ENCODE data around the gene HELQ. TPM values are rescaled to one million over a fixed set of nuclear protein-coding genes. Genes with fewer than 3 reads are reported as not detected.

Gene HELQ
- total and polyA plus RNA-seq, 2 of the 4 experiments (the other 2 are of a cell fraction), result 8.8 to 9.1 TPM

DNA sequence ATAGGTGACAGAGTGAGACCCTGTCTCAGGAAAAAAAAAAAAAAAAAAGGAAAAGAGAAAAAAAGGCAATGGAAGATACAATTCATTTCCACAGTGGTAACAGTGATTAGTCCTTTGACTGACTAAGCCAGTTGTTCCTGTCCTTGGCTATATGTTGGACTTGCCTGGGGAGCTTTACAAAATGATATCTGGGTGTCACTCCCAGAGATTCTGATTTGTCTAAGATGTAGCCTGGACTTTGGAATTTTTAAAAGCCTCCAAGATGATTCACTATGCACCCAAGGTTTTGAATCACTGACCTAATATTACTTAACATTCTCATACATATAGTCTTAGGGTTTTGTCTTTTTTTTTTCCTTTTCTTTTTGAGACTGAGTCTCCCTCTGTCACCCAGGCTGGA is 16.9 kb downstream of the HELQ start:
- POLR2A ChIA-PET (ENCODE audit: unreplicated experiment), result interaction anchor here (0.7 kb wide), 1 partner anchor 19 kb away, joined by 4 read pairs; no protein-coding TSS in a partner anchor
- Histone ChIP-seq H4K5ac (ENCODE audit: low read depth, low read length) (no peak overlapping the region), H2BK20ac (ENCODE audit: low read depth, low read length) (no peak overlapping the region)

More for the DNA sequence above, 16.9 kb downstream of the HELQ start:
- BruUV-seq (replicated peaks), result no TSS peak
- no peak overlapping the region for H3K56ac ChIP-seq (ENCODE audit: extremely low read depth, insufficient read depth, low read length)
- TF ChIP-seq BHLHE40 (IDR thresholded peaks at IDR 0.05; ENCODE audit: low read depth, low read length) (no peak), POLR2A (IDR thresholded peaks at IDR 0.05; ENCODE audit: low read depth, low read length) (no peak), RCOR1 (IDR thresholded peaks at IDR 0.05; ENCODE audit: insufficient replicate concordance, low read length) (no peak), CHD1 (IDR thresholded peaks at IDR 0.05; ENCODE audit: low read depth, low read length) (no peak), MAFK (IDR thresholded peaks at IDR 0.05; ENCODE audit: low read depth, low read length) (no peak), FOS (IDR thresholded peaks at IDR 0.05; ENCODE audit: low read depth, low read length) (no peak), RAD21 (IDR thresholded peaks at IDR 0.05; ENCODE audit: low read length) (no peak), CEBPB (IDR thresholded peaks at IDR 0.05; ENCODE audit: low read depth, low read length) (no peak), RFX5 (IDR thresholded peaks at IDR 0.05; ENCODE audit: low read depth, low read length) (no peak), MXI1 (IDR thresholded peaks at IDR 0.05; ENCODE audit: borderline replicate concordance, low read depth, low read length) (no peak), MAZ (IDR thresholded peaks at IDR 0.05; ENCODE audit: borderline replicate concordance, low read depth, low read length) (no peak)
- TF ChIP-seq, protein P1, sequence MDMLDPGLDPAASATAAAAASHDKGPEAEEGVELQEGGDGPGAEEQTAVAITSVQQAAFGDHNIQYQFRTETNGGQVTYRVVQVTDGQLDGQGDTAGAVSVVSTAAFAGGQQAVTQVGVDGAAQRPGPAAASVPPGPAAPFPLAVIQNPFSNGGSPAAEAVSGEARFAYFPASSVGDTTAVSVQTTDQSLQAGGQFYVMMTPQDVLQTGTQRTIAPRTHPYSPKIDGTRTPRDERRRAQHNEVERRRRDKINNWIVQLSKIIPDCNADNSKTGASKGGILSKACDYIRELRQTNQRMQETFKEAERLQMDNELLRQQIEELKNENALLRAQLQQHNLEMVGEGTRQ (IDR thresholded peaks at IDR 0.05; ENCODE audit: low read depth, low read length), result no peak
- TF ChIP-seq, protein P2, sequence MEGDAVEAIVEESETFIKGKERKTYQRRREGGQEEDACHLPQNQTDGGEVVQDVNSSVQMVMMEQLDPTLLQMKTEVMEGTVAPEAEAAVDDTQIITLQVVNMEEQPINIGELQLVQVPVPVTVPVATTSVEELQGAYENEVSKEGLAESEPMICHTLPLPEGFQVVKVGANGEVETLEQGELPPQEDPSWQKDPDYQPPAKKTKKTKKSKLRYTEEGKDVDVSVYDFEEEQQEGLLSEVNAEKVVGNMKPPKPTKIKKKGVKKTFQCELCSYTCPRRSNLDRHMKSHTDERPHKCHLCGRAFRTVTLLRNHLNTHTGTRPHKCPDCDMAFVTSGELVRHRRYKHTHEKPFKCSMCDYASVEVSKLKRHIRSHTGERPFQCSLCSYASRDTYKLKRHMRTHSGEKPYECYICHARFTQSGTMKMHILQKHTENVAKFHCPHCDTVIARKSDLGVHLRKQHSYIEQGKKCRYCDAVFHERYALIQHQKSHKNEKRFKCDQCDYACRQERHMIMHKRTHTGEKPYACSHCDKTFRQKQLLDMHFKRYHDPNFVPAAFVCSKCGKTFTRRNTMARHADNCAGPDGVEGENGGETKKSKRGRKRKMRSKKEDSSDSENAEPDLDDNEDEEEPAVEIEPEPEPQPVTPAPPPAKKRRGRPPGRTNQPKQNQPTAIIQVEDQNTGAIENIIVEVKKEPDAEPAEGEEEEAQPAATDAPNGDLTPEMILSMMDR (conservative IDR thresholded peaks at IDR 0.05; ENCODE audit: low read depth, low read length), result no peak
- H3K27me3 ChIP-seq (ENCODE audit: control insufficient read depth, insufficient read depth, low read length), result no peaks in the 10 kb centered on the region
- no peaks in the 10 kb centered on the region for H3K9me3 ChIP-seq (ENCODE audit: control insufficient read depth, insufficient read depth, low read length)
- H2BK120ac ChIP-seq (ENCODE audit: low read depth, low read length), result no peak overlapping the region
- no peaks in the 10 kb centered on the region for H3K9me1 ChIP-seq (ENCODE audit: insufficient read depth, low read length)
- no peaks in the 10 kb centered on the region for H4K20me1 ChIP-seq (ENCODE audit: insufficient read depth, low read length)
- H3K27ac ChIP-seq (ENCODE audit: insufficient read depth, low read length), result no peak overlapping the region
- no peak overlapping the region for H2AK9ac ChIP-seq (replicated peaks; ENCODE audit: low read depth, low read length, poor library complexity)
- no peak overlapping the region for H3K9ac ChIP-seq (ENCODE audit: low read depth, low read length)
- peaks cover 10% of the 10 kb centered on the region for H3K36me3 ChIP-seq (ENCODE audit: control insufficient read depth, insufficient read depth, low read length)
- CTCF ChIA-PET, result interaction anchor here (0.6 kb wide), 1 partner anchor 1245 kb away, joined by 3 read pairs; no protein-coding TSS in a partner anchor
- no peak overlapping the region for H3K18ac ChIP-seq (ENCODE audit: low read depth, low read length)
- H3K4me1 ChIP-seq (ENCODE audit: control insufficient read depth, insufficient read depth, low read length), result no peaks in the 10 kb centered on the region
- H2BK15ac ChIP-seq (ENCODE audit: low read depth, low read length), result no peak overlapping the region
- H4K91ac ChIP-seq (ENCODE audit: insufficient read depth, low read depth, low read length), result no peak overlapping the region
- no peak overlapping the region for H2BK5ac ChIP-seq (ENCODE audit: low read depth, low read length, poor library complexity, severe bottlenecking)
- intact Hi-C loops (cut with micrococcal nuclease), result no loop called here
- H3K4me2 ChIP-seq (ENCODE audit: low read depth, low read length), result no peak overlapping the region
- dilution Hi-C loops (cut with HindIII; ENCODE audit: low sequenced_read_pairs, unreplicated experiment), result no loop called here
- H3K4me3 ChIP-seq (ENCODE audit: insufficient read depth, low read depth, low read length), result no peak overlapping the region
- ATAC-seq (ENCODE audit: low read depth), result no peak
- no peak overlapping the region for H3K4ac ChIP-seq (ENCODE audit: low read depth, low read length)
- in situ Hi-C loops (cut with MboI; ENCODE audit: low sequenced_read_pairs), result no loop called here
- H2AK5ac ChIP-seq (ENCODE audit: low read depth, low read length), result no peak overlapping the region
- no peak overlapping the region for H3K14ac ChIP-seq (replicated peaks; ENCODE audit: low read depth, low read length)
- no peak overlapping the region for H4K8ac ChIP-seq (ENCODE audit: low read depth in 2 of 2, low read length in 2 of 2)
- no peak overlapping the region for H2AFZ ChIP-seq (replicated peaks; ENCODE audit: low read length, poor library complexity)
- DNase-seq, result no peak
- H3K23ac ChIP-seq (ENCODE audit: low read depth, low read length), result no peak overlapping the region
- no peaks in the 10 kb centered on the region for H3K79me1 ChIP-seq (ENCODE audit: low read depth in 1 of 2, low read length in 2 of 2)

All from IMR-90 (cell line).